OCI-LY3 (cell line): ENCODE data around the gene PIK3C2G.

Source experiments
- H2AFZ ChIP-seq: fragments of 200-600, 300-600 bp; shearing (Covaris generic); 2 replicates; pipeline ENCODE4 v1.6.0; 2014; ENCODE audit warnings: antibody characterized with exemption, low read depth, low read length
- H3K27ac ChIP-seq: fragments of 200-600, 300-600 bp; sonication (generic); 2 replicates; pipeline ENCODE4 v1.5.1; 2014; ENCODE audit warnings: mild to moderate bottlenecking, low read length, moderate library complexity, mixed read lengths
- H3K27me3 ChIP-seq: fragments of 200-600, 300-600 bp; sonication (generic); 2 replicates; pipeline ENCODE4 v1.6.1; 2014; ENCODE audit warnings: low read depth, low read length, mixed read lengths
- H3K36me3 ChIP-seq: fragments of 200-600, 300-600 bp; sonication (generic); replicated peaks from 2 replicates; pipeline ENCODE3; 2014; ENCODE audit warnings: low read depth, low read length, mixed read lengths
- H3K4me1 ChIP-seq: fragments of 300-600, 200-600 bp; sonication (generic); 2 replicates; pipeline ENCODE4 v1.6.1; 2014; ENCODE audit warnings: low read length, mixed read lengths
- H3K4me2 ChIP-seq: fragments of 200-600, 300-600 bp; sonication (generic); 2 replicates; pipeline ENCODE4 v1.6.1; 2014; ENCODE audit warnings: low read length, mixed read lengths
- H3K4me3 ChIP-seq: fragments of 300-600, 200-600 bp; sonication (generic); 2 replicates; pipeline ENCODE4 v1.5.1; 2014; ENCODE audit warnings: antibody characterized with exemption, mild to moderate bottlenecking, low read length, moderate library complexity
- H3K79me2 ChIP-seq: fragments of 300-600, 200-600 bp; shearing (Covaris generic); 2 replicates; pipeline ENCODE4 v1.6.1; 2014; ENCODE audit warnings: mild to moderate bottlenecking, low read length, mixed read lengths
- H3K9ac ChIP-seq: fragments of 300-600, 200-600 bp; shearing (Covaris generic); 2 replicates; pipeline ENCODE4 v1.6.0; 2014; ENCODE audit warnings: mild to moderate bottlenecking, low read length, moderate library complexity
- H3K9me3 ChIP-seq: fragments of 200-600, 300-600 bp; shearing (Covaris generic); 2 replicates; pipeline ENCODE4 v1.6.1; 2014; ENCODE audit warnings: low read length, mixed read lengths; ENCODE audit not compliant: insufficient read depth
- H4K20me1 ChIP-seq: fragments of 200-600, 300-600 bp; sonication (generic); 2 replicates; pipeline ENCODE4 v1.6.1; 2016; ENCODE audit warnings: low read length, mixed read lengths; ENCODE audit not compliant: insufficient read depth
- CTCF ChIP-seq: fragments of 200-600, 300-600 bp; sonication (generic); IDR thresholded peaks from 2 replicates; pipeline ENCODE4 v1.5.1; 2014; ENCODE audit warnings: antibody characterized with exemption, low read length, low read depth
- EZH2phosphoT487 ChIP-seq: fragments of 200-600 bp; shearing (Covaris generic); IDR thresholded peaks from 2 replicates; pipeline ENCODE4 v1.6.1; 2018; ENCODE audit warnings: antibody characterized with exemption, mixed run types, low read depth

PIK3C2G gene

GRCh38 chr12:18446061-18446644 is 184.8 kb downstream of the PIK3C2G start:
- Histone ChIP-seq H3K9ac (no peak overlapping the region), H3K4me2 (peak overlapping the region; percentile 14; the same call in 1 of the 2 replicates), H3K9me3 (no peaks in the 10 kb centered on the region), H3K4me3 (no peak overlapping the region), H3K27me3 (no peaks in the 10 kb centered on the region), H3K79me2 (no peaks in the 10 kb centered on the region), H3K36me3 (no peaks in the 10 kb centered on the region), H2AFZ (peak overlapping the region; percentile 54; the same call in 1 of the 2 replicates), H3K27ac (no peak overlapping the region), H4K20me1 (no peaks in the 10 kb centered on the region), H3K4me1 (peaks cover 7% of the 10 kb centered on the region)
- no peak for TF ChIP-seq CTCF
- TF ChIP-seq EZH2phosphoT487, result no peak

- Histone ChIP-seq H4K20me1 (no peaks in the 10 kb centered on the region), H2AFZ (no peak overlapping the region), H3K36me3 (no peaks in the 10 kb centered on the region), H3K9ac (no peak overlapping the region), H3K27ac (no peak overlapping the region), H3K79me2 (no peaks in the 10 kb centered on the region), H3K27me3 (no peaks in the 10 kb centered on the region), H3K4me1 (0 out of 2 replicates have a peak, but pooled peaks cover 2% of the 10 kb centered on the region), H3K9me3 (no peaks in the 10 kb centered on the region), H3K4me2 (no peak overlapping the region), H3K4me3 (no peak overlapping the region)
- TF ChIP-seq CTCF (no peak), EZH2phosphoT487 (no peak)
These were observed 193.0 kb downstream of the PIK3C2G start for GRCh38 chr12:18454330-18454729.

GRCh38 chr12:18456344-18456743 is 195.0 kb downstream of the PIK3C2G start:
- TF ChIP-seq CTCF (no peak), EZH2phosphoT487 (no peak)
- no peak overlapping the region for H3K4me3 ChIP-seq
- no peak overlapping the region for H3K27ac ChIP-seq

GRCh38 chr12:18457362-18457761 is 196.0 kb downstream of the PIK3C2G start:
- H3K36me3 ChIP-seq, result no peaks in the 10 kb centered on the region
- no peak overlapping the region for H2AFZ ChIP-seq
- no peak overlapping the region for H3K4me2 ChIP-seq
- H3K79me2 ChIP-seq, result no peaks in the 10 kb centered on the region
- no peak overlapping the region for H3K27ac ChIP-seq
- 0 out of 2 replicates have a peak, but pooled peaks cover 2% of the 10 kb centered on the region for H3K4me1 ChIP-seq
- H3K9me3 ChIP-seq, result no peaks in the 10 kb centered on the region
- H3K4me3 ChIP-seq, result no peak overlapping the region
- H4K20me1 ChIP-seq, result no peaks in the 10 kb centered on the region
- TF ChIP-seq CTCF (no peak), EZH2phosphoT487 (no peak)
- H3K27me3 ChIP-seq, result no peaks in the 10 kb centered on the region
- H3K9ac ChIP-seq, result no peak overlapping the region

More at GRCh38 chr12:18456344-18456743, 195.0 kb downstream of the PIK3C2G start:
- H3K9me3 ChIP-seq, result no peaks in the 10 kb centered on the region
- H3K9ac ChIP-seq, result no peak overlapping the region
- no peak overlapping the region for H3K4me2 ChIP-seq
- H3K79me2 ChIP-seq, result no peaks in the 10 kb centered on the region
- no peak overlapping the region for H2AFZ ChIP-seq
- H3K27me3 ChIP-seq, result no peaks in the 10 kb centered on the region
- H4K20me1 ChIP-seq, result no peaks in the 10 kb centered on the region
- H3K36me3 ChIP-seq, result no peaks in the 10 kb centered on the region
- H3K4me1 ChIP-seq, result 0 out of 2 replicates have a peak, but pooled peaks cover 2% of the 10 kb centered on the region
